ENCODE data around the gene IL1RAP.

The IL1RAP gene

GRCh38 chr3:190558316-190558715 is 44.4 kb downstream of the IL1RAP start:
- no peak for TF ChIP-seq CTCF (IDR thresholded peaks at IDR 0.05; ENCODE audit: low read length, missing control alignments)
- no peak overlapping the region for H3K4me3 ChIP-seq (replicated peaks; ENCODE audit: low read depth, low read length)
- DNase-seq (ENCODE audit: low read depth) = no peak

GRCh38 chr3:190558796-190559195 is 44.9 kb downstream of the IL1RAP start:
- no peak overlapping the region for H3K4me3 ChIP-seq (replicated peaks; ENCODE audit: low read depth, low read length)
- no peak for DNase-seq (ENCODE audit: low read depth)
- TF ChIP-seq CTCF (IDR thresholded peaks at IDR 0.05; ENCODE audit: low read length, missing control alignments) = no peak

GRCh38 chr3:190560013-190560895 is 46.4 kb downstream of the IL1RAP start:
- no peak overlapping the region for H3K4me3 ChIP-seq (replicated peaks; ENCODE audit: low read depth, low read length)
- DNase-seq (ENCODE audit: low read depth) = no peak
- TF ChIP-seq CTCF (IDR thresholded peaks at IDR 0.05; ENCODE audit: low read length, missing control alignments) = no peak

- no peak for TF ChIP-seq CTCF (IDR thresholded peaks at IDR 0.05; ENCODE audit: low read length, missing control alignments)
- peak; percentile 10 for DNase-seq (ENCODE audit: low read depth)
- H3K4me3 ChIP-seq (replicated peaks; ENCODE audit: low read depth, low read length) = no peak overlapping the region
Measured at GRCh38 chr3:190562866-190563510, 49.1 kb downstream of the IL1RAP start.

GRCh38 chr3:190564175-190564574 is 50.3 kb downstream of the IL1RAP start:
- H3K4me3 ChIP-seq (replicated peaks; ENCODE audit: low read depth, low read length) = no peak overlapping the region
- no peak for TF ChIP-seq CTCF (IDR thresholded peaks at IDR 0.05; ENCODE audit: low read length, missing control alignments)
- DNase-seq (ENCODE audit: low read depth) = no peak

GRCh38 chr3:190566043-190566933 is 52.4 kb downstream of the IL1RAP start:
- no peak for TF ChIP-seq CTCF (IDR thresholded peaks at IDR 0.05; ENCODE audit: low read length, missing control alignments)
- DNase-seq (ENCODE audit: low read depth) = peak; percentile 100
- no peak overlapping the region for H3K4me3 ChIP-seq (replicated peaks; ENCODE audit: low read depth, low read length)

All from fibroblast of pulmonary artery (primary cell).